Activated naive CD4-positive, alpha-beta T cell treated with anti-CD3 and anti-CD28 coated beads, Interleukin-2, amount 10 ng/mL, durations not matched to agents 7 days and 5 days (primary cell): ENCODE results near the gene SLC38A10.

Source experiments
- CTCF ChIA-PET: fragments of 350-600 bp; sonication (Branson Sonifier 250); formaldehyde crosslinking; loops from one replicate; lab custom pipeline; 2021; ENCODE audit warnings: antibody characterized with exemption; lab: Charles Lee
- DNase-seq: peaks from one replicate; pipeline ENCODE4 v3.0.0-alpha.2; 2020
- H3K27ac Mint-ChIP-seq: one replicate; pipeline ENCODE4 v1.8.0; 2021; ENCODE audit warnings: mild to moderate bottlenecking, moderate library complexity, mixed read lengths
- H3K27me3 Mint-ChIP-seq: one replicate; pipeline ENCODE4 v1.8.0; 2021; ENCODE audit warnings: mild to moderate bottlenecking, mixed read lengths
- H3K36me3 Mint-ChIP-seq: one replicate; pipeline ENCODE4 v1.8.0; 2021; ENCODE audit warnings: mixed read lengths
- H3K4me1 Mint-ChIP-seq: one replicate; pipeline ENCODE4 v1.8.0; 2021; ENCODE audit warnings: mixed read lengths
- H3K4me3 Mint-ChIP-seq: one replicate; pipeline ENCODE4 v1.8.0; 2021; ENCODE audit warnings: mild to moderate bottlenecking, moderate library complexity, mixed read lengths
- H3K9me3 Mint-ChIP-seq: one replicate; pipeline ENCODE4 v1.8.0; 2021; ENCODE audit warnings: mixed read lengths

The SLC38A10 gene

GRCh38 chr17:81302324-81302723 is 7.2 kb upstream of the SLC38A10 start:
- Mint-ChIP-seq H3K27me3 (peaks cover 21% of the 10 kb centered on the region), H3K4me1 (no peaks in the 10 kb centered on the region), H3K27ac (no peak overlapping the region), H3K9me3 (no peaks in the 10 kb centered on the region), H3K4me3 (no peak overlapping the region), H3K36me3 (no peaks in the 10 kb centered on the region)
- no peak for DNase-seq
- CTCF ChIA-PET: no interaction called here

- Mint-ChIP-seq H3K9me3 (no peaks in the 10 kb centered on the region), H3K4me1 (peaks cover 4% of the 10 kb centered on the region), H3K27me3 (peaks cover 21% of the 10 kb centered on the region), H3K27ac (no peak overlapping the region), H3K36me3 (no peaks in the 10 kb centered on the region), H3K4me3 (no peak overlapping the region)
- DNase-seq: no peak
- CTCF ChIA-PET: no interaction called here
These were observed 6.4 kb upstream of the SLC38A10 start for GRCh38 chr17:81301195-81302144.

- CTCF ChIA-PET: no interaction called here
- Mint-ChIP-seq H3K36me3 (peaks cover 2% of the 10 kb centered on the region), H3K27me3 (peaks cover 21% of the 10 kb centered on the region), H3K27ac (no peak overlapping the region), H3K4me1 (peaks cover 12% of the 10 kb centered on the region), H3K9me3 (no peaks in the 10 kb centered on the region), H3K4me3 (no peak overlapping the region)
- DNase-seq: no peak
These were observed 5.6 kb upstream of the SLC38A10 start for GRCh38 chr17:81300586-81301155.

DNA sequence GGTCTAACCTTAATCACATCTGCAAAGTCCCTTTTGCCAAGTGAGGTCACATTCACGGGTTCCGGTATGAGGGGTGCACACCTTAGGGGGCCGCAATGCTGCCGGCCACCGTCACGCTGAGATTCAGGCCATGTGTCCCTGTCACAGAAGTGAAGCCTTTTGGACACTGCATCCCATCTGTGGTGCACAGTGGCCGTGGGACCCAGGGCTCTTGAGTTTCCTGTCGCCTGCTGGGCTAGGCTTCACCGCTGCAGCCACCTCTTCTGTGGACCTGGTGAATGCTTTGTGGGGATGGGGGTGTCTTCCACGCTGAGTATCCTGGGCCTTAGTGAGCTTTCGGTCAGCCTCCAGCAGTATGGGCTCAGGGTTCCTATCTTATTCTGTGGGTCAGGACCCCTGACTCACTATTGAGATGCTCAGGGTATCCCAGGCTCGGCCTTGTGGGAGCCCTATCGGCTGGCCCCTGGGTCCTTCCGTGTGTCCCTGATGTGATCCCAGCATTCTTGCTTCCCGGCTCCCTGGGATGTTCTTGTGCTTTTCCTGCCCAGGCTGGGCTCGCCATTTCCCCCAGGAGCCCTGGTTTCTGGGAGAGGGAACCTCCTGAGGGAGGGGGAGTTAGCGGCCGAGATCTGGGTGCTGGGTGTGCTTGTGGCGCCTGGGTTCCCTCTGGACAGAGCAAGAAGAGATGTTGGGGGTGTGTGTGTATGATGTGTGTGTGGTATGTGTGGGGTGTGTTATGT is 4.9 kb upstream of the SLC38A10 start:
- CTCF ChIA-PET: no interaction called here
- no peak for DNase-seq
- Mint-ChIP-seq H3K27me3 (peaks cover 21% of the 10 kb centered on the region), H3K4me1 (peaks cover 14% of the 10 kb centered on the region), H3K9me3 (no peaks in the 10 kb centered on the region), H3K27ac (no peak overlapping the region), H3K4me3 (no peak overlapping the region), H3K36me3 (peaks cover 2% of the 10 kb centered on the region)

DNA sequence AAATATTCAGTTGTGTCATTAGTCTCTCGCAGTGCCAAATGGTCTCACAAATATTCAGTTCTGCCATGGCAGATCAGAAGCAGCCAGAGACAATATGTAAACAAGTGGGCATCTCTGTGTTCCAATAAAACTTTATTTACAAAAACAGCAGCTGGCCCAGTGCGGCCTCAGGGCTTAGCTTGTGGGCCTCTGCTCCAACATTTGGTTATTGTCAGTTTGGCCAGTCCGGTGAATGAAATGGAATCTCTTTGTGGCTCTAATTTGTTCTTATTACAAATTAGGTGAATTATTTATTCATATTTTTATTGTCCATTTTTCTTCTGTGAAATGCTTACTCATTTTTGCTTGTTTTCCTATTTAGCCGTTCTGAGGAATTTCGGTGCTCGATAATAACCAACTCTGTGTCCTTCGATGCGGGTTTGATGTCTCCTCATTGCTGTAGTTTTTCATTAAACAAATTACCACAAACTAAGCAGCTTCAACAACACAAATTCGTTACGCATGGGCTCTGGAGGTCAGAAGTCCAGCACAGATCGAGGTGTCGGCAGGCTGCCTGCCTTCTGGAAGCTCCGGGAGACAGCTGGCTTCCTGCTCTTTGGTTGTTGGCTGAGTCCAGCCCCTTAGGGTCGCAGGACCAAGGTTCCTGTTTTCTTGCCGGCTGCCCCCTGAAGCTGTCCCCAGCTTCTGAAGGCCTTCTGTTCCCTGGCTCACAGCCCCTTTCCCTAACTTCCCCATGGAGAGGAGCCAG is 4.1 kb upstream of the SLC38A10 start:
- CTCF ChIA-PET: interaction anchor here (1.5 kb wide), 1 partner anchor 10 kb away, joined by 4 read pairs; no protein-coding TSS in a partner anchor
- Mint-ChIP-seq H3K4me3 (no peak overlapping the region), H3K4me1 (peaks cover 17% of the 10 kb centered on the region), H3K36me3 (peaks cover 5% of the 10 kb centered on the region), H3K9me3 (no peaks in the 10 kb centered on the region), H3K27ac (no peak overlapping the region), H3K27me3 (peaks cover 21% of the 10 kb centered on the region)
- DNase-seq: no peak

DNA sequence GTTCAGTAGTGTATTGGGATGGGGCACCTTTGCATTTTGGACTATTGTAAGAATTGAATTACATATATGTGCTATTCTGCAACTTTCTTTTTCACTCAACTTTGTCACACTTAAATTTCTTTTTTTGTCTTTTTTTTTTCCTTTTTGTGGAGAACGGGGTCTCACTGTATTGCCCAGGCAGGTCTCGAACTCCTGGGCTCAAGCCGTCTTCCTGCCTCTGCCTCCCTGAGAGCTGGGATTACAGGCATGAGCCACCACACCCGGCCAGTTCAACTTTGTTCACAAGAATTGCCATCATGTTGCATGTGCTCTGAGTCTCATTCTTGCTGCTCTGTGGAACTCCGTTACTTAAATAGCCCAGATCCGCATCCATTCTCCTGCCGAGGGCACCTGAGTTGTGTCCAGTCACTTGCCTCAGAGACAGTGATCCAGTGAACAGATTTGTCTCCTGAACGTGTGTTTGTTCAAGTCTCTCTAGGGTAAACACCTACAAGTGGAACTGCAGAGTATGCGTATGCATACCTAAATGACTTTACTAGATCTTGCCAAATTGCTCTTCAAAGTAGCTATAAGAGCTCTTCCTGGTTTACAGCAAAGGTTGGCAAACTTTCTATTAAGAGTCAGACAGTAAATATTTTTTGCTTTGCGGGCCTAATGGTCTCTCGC is 3.4 kb upstream of the SLC38A10 start:
- Mint-ChIP-seq H3K4me3 (no peak overlapping the region), H3K36me3 (peaks cover 8% of the 10 kb centered on the region), H3K27me3 (peaks cover 21% of the 10 kb centered on the region), H3K9me3 (no peaks in the 10 kb centered on the region), H3K27ac (no peak overlapping the region), H3K4me1 (peaks cover 24% of the 10 kb centered on the region)
- DNase-seq: no peak
- CTCF ChIA-PET: interaction anchor here (1.5 kb wide), 1 partner anchor 11 kb away, joined by 4 read pairs; no protein-coding TSS in a partner anchor

DNA sequence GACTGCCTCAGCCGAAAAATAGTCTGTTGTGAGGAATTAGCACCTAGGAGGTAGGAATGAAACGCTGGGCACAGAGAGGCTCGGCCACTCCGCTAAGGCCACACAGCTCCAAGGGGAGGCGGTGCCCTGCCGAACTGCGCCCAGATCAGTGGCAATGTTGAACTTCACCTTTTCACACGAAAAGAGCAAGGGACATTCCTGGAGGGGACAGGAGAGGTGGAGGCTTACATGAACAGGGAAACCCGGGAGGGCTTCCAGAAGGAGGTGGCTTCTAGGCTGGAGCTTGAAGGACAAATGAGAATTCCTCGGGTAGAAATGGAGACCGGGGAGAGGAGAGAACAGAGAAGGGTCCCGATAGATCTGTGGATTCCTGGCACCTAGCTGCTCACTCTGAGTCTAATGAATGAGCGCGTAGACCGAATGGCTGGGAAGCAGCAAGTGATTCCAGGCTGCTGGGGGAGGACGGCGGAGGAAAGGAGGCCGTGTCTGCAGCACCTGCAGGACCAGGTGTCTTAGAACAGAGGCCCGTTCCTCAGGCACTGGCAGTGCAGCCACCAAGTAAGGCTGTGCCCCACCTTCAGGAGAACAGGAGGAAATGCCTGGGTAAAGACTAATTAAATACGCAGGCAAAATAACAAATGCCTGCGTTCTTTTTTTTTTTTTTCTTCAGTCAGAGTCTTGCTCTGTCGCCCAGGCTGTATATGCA is 722 bp upstream of the SLC38A10 start:
- CTCF ChIA-PET: interaction anchor here (0.6 to 2.5 kb wide), 5 partner anchors 10 to 189 kb away, joined by 3 to 12 read pairs (median 3); partner anchors contain the start of gene NDUFAF8
- H3K4me1 Mint-ChIP-seq: peaks cover 44% of the 10 kb centered on the region
- peak overlapping the region; percentile 95 for H3K27ac Mint-ChIP-seq
- peak overlapping the region; percentile 94 for H3K4me3 Mint-ChIP-seq
- H3K9me3 Mint-ChIP-seq: no peaks in the 10 kb centered on the region
- peak; percentile 67 for DNase-seq
- H3K27me3 Mint-ChIP-seq: peaks cover 15% of the 10 kb centered on the region
- H3K36me3 Mint-ChIP-seq: peaks cover 14% of the 10 kb centered on the region

GRCh38 chr17:81294512-81295030 is 536 bp downstream of the SLC38A10 start:
- DNase-seq: peak; percentile 46
- CTCF ChIA-PET: interaction anchor here (0.9 to 2.5 kb wide), 4 partner anchors 9 to 190 kb away, joined by 3 to 12 read pairs (median 4); no protein-coding TSS in a partner anchor
- Mint-ChIP-seq H3K27me3 (peaks cover 12% of the 10 kb centered on the region), H3K4me3 (peak overlapping the region; percentile 86), H3K27ac (peak overlapping the region; percentile 84), H3K9me3 (no peaks in the 10 kb centered on the region), H3K36me3 (peaks cover 17% of the 10 kb centered on the region), H3K4me1 (peaks cover 50% of the 10 kb centered on the region)

- no peaks in the 10 kb centered on the region for H3K27me3 Mint-ChIP-seq
- H3K4me1 Mint-ChIP-seq: peaks cover 60% of the 10 kb centered on the region
- H3K27ac Mint-ChIP-seq: no peak overlapping the region
- no peak overlapping the region for H3K4me3 Mint-ChIP-seq
- DNase-seq: no peak
- H3K9me3 Mint-ChIP-seq: no peaks in the 10 kb centered on the region
- H3K36me3 Mint-ChIP-seq: peaks cover 31% of the 10 kb centered on the region
- CTCF ChIA-PET: interaction anchor here (0.6 to 4.4 kb wide), 7 partner anchors 17 to 309 kb away, joined by 3 to 26 read pairs (median 3); no protein-coding TSS in a partner anchor
These were observed 2.7 kb downstream of the SLC38A10 start for GRCh38 chr17:81292450-81292849.

GRCh38 chr17:81291662-81292061 is 3.4 kb downstream of the SLC38A10 start:
- Mint-ChIP-seq H3K36me3 (peaks cover 38% of the 10 kb centered on the region), H3K27ac (peak overlapping the region; percentile 45), H3K4me1 (peaks cover 65% of the 10 kb centered on the region), H3K9me3 (no peaks in the 10 kb centered on the region), H3K27me3 (no peaks in the 10 kb centered on the region), H3K4me3 (peak overlapping the region; percentile 8)
- peak; percentile 81 for DNase-seq
- CTCF ChIA-PET: interaction anchor here (0.6 to 4.4 kb wide), 7 partner anchors 31 to 309 kb away, joined by 3 to 26 read pairs (median 3); no protein-coding TSS in a partner anchor

DNA sequence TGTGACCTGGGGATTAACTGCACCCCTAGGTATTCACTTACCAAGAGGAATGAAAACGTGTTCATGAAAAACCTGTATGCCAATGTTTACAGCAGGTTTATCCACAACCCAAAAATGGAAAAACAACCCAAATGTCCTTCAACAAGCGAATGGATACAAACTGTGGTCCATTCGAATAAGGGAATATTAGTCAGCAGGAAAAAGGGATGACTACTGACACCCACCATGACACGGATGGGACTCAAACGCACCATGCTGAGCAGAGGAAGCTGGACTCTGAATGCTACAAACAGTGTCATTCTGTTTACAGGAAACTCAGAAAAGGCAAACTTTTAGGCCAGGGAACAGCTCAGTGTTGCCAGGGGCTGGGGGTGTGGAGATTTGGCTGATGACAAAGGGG is 4.9 kb downstream of the SLC38A10 start:
- H3K36me3 Mint-ChIP-seq: peaks cover 39% of the 10 kb centered on the region
- no peaks in the 10 kb centered on the region for H3K9me3 Mint-ChIP-seq
- H3K27ac Mint-ChIP-seq: no peak overlapping the region
- no peaks in the 10 kb centered on the region for H3K27me3 Mint-ChIP-seq
- CTCF ChIA-PET: interaction anchor here (1.1 to 4.4 kb wide), 2 partner anchors 33 to 195 kb away, joined by 3 to 26 read pairs; no protein-coding TSS in a partner anchor
- peaks cover 66% of the 10 kb centered on the region for H3K4me1 Mint-ChIP-seq
- no peak overlapping the region for H3K4me3 Mint-ChIP-seq
- DNase-seq: no peak

DNA sequence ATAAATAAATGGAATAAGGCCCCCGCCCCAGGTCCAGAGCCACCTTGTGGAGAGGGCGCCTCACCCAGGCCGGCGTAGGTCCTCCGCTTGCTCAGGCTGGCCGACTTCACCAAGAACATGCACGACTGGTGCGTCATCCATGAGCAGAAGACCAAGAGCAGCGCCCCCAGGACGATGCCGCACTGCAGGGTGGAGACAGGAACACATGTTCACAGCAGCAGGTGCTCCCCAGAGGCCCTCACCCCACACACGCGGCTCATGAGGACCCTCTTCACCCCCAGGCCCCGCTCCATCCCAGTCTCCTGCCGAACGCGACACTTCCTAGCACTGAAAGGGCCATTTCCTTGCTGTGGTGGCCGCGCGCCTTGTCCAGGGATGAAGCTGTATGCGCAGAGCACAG is 5.5 kb downstream of the SLC38A10 start:
- no peak for DNase-seq
- Mint-ChIP-seq H3K36me3 (peaks cover 44% of the 10 kb centered on the region), H3K4me1 (peaks cover 73% of the 10 kb centered on the region), H3K27ac (no peak overlapping the region), H3K9me3 (no peaks in the 10 kb centered on the region), H3K27me3 (no peaks in the 10 kb centered on the region), H3K4me3 (no peak overlapping the region)
- CTCF ChIA-PET: interaction anchor here (1.1 to 4.4 kb wide), 2 partner anchors 33 to 195 kb away, joined by 3 to 26 read pairs; no protein-coding TSS in a partner anchor
